Measurements from ENCODE around the gene VASP. TPM values are rescaled to one million over a fixed set of nuclear protein-coding genes. Genes with fewer than 3 reads are reported as not detected.
A peak's percentile ranks its signal among the peaks of the same experiment; 100 is the strongest.

VASP gene
- total and polyA plus RNA-seq, 2 donors (not counting 1 experiment from before 2014, with no cell fraction given) = 79.5 to 108 TPM

DNA sequence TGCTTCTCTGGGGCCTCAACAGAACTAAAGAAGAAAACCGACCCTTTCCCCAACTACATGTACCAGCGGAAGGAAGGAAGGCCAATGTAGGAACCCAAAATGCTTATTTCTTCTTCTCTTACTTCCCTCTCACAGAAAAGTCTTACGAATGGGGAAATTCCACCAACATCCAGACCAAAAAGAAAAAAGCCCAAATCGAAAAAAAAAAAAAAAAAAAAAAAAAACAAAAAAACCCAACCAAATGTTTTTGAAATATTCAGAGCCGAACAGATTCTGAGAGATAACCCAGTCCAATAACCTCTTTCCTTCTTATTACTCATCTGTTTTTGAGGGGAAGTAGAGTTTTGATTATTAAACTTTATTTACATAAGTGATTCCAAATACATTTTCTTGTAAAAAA, 5.2 kb upstream of the VASP start:
- peaks cover 0 to 6% (median 2%) of the 10 kb centered on the region in 4 experiments for H3K27me3 ChIP-seq (replicated peaks in 1 of 4; ENCODE audit: control extremely low read depth in 1 of 4, control insufficient read depth in 3 of 4, insufficient read depth in 4 of 4, low read length in 3 of 4)
- peaks cover 53% of the 10 kb centered on the region for H3K4me1 Mint-ChIP-seq
- 63% methylated on average over 2 of the region's 5 CpGs for WGBS (ENCODE audit: insufficient coverage)
- no peak overlapping the region for H3K4me3 Mint-ChIP-seq
- H3K9me3 ChIP-seq (ENCODE audit: control extremely low read depth in 1 of 3, control insufficient read depth in 2 of 3, insufficient read depth in 1 of 3, low read length in 2 of 3) = peaks cover 0 to 9% (median 0%) of the 10 kb centered on the region in 3 donors
- H3K79me2 ChIP-seq (ENCODE audit: control insufficient read depth, insufficient read depth, low read length) = peaks cover 19% of the 10 kb centered on the region
- DNase-seq (peak; percentile 46), ATAC-seq (ENCODE audit: low read depth) (no peak)
- intact Hi-C loops (cut with micrococcal nuclease) = no loop called here
- TF ChIP-seq, protein P1, sequence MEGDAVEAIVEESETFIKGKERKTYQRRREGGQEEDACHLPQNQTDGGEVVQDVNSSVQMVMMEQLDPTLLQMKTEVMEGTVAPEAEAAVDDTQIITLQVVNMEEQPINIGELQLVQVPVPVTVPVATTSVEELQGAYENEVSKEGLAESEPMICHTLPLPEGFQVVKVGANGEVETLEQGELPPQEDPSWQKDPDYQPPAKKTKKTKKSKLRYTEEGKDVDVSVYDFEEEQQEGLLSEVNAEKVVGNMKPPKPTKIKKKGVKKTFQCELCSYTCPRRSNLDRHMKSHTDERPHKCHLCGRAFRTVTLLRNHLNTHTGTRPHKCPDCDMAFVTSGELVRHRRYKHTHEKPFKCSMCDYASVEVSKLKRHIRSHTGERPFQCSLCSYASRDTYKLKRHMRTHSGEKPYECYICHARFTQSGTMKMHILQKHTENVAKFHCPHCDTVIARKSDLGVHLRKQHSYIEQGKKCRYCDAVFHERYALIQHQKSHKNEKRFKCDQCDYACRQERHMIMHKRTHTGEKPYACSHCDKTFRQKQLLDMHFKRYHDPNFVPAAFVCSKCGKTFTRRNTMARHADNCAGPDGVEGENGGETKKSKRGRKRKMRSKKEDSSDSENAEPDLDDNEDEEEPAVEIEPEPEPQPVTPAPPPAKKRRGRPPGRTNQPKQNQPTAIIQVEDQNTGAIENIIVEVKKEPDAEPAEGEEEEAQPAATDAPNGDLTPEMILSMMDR (IDR thresholded peaks at IDR 0.05) = no peak
- TF ChIP-seq EZH2 (IDR thresholded peaks at IDR 0.05; ENCODE audit: borderline replicate concordance, insufficient read depth, low read depth, low read length, poor library complexity, severe bottlenecking) = no peak
- H2AFZ ChIP-seq (ENCODE audit: insufficient read depth, low read depth, low read length, poor library complexity, severe bottlenecking) = no peak overlapping the region
- H3K9ac ChIP-seq (ENCODE audit: low read length) = no peak overlapping the region
- H3K27me3 Mint-ChIP-seq = no peaks in the 10 kb centered on the region
- ChIA-PET POLR2A (no interaction called here), CTCF (interaction anchor here (0.9 to 2.5 kb wide), 2 partner anchors 23 to 56 kb away, joined by 3 to 7 read pairs; no protein-coding TSS in a partner anchor)
- no peak overlapping the region for H3K4me3 ChIP-seq (ENCODE audit: control extremely low read depth in 1 of 5, extremely low read depth in 1 of 5, insufficient read depth in 1 of 5, low read depth in 2 of 5, low read length in 4 of 5)
- no peaks in the 10 kb centered on the region for H4K20me1 ChIP-seq (ENCODE audit: control insufficient read depth, insufficient read depth, low read length, poor library complexity, severe bottlenecking)
- H3K27ac ChIP-seq (ENCODE audit: low read length in 2 of 2) = peak overlapping the region in 1 of 2 donors; percentile 22
- peaks cover 29 to 48% of the 10 kb centered on the region in 2 donors for H3K4me1 ChIP-seq (ENCODE audit: control insufficient read depth in 2 of 2, insufficient read depth in 2 of 2, low read length in 2 of 2)
- H3K27ac Mint-ChIP-seq = peak overlapping the region; percentile 80
- no peaks in the 10 kb centered on the region for H3K9me3 Mint-ChIP-seq (ENCODE audit: insufficient read depth)
- peaks cover 1 to 5% of the 10 kb centered on the region in 2 experiments for H3K36me3 ChIP-seq (replicated peaks in 1 of 2; ENCODE audit: control extremely low read depth in 1 of 2, control insufficient read depth in 1 of 2, extremely low read depth in 1 of 2, insufficient read depth in 2 of 2, low read length in 1 of 2)
- H3K4me2 ChIP-seq (replicated peaks; ENCODE audit: low read depth, low read length, poor library complexity, severe bottlenecking) = no peak overlapping the region

DNA sequence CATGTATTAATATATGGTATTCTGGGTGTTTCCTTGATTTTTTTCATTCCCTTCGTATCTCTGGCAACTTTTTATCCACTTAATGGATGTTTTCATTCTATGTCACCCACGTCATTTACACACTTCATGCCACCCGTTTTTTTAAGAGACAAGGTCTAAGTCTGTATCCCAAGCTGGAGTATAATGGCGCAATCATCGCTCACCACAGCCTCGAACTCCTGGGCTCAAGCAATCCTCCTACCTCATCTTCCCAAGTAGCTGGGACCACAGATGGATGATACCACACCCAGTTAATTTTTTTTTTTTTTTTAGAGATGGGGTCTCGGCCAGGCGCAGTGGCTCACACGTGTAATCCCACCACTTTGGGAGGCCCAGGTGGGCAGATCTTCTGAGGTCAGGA, 3.4 kb upstream of the VASP start:
- CTCF ChIA-PET = interaction anchor here (0.6 to 2.8 kb wide), 5 partner anchors 9 to 137 kb away, joined by 3 to 16 read pairs (median 7); no protein-coding TSS in a partner anchor
- H3K4me2 ChIP-seq (replicated peaks; ENCODE audit: low read depth, low read length, poor library complexity, severe bottlenecking) = no peak overlapping the region
- no peak for ATAC-seq (ENCODE audit: low read depth)
- H3K27me3 ChIP-seq (replicated peaks in 1 of 4; ENCODE audit: control extremely low read depth in 1 of 4, control insufficient read depth in 3 of 4, insufficient read depth in 4 of 4, low read length in 3 of 4) = peaks cover 0 to 6% (median 2%) of the 10 kb centered on the region in 4 experiments
- intact Hi-C loops (cut with micrococcal nuclease) = no loop called here
- H3K4me3 ChIP-seq (ENCODE audit: control extremely low read depth in 1 of 5, extremely low read depth in 1 of 5, insufficient read depth in 1 of 5, low read depth in 2 of 5, low read length in 4 of 5) = no peak overlapping the region
- H2AFZ ChIP-seq (ENCODE audit: insufficient read depth, low read depth, low read length, poor library complexity, severe bottlenecking) = no peak overlapping the region
- Mint-ChIP-seq H3K27me3 (no peaks in the 10 kb centered on the region), H3K4me1 (peaks cover 45% of the 10 kb centered on the region), H3K9me3 (ENCODE audit: insufficient read depth) (no peaks in the 10 kb centered on the region), H3K4me3 (peak overlapping the region; percentile 27), H3K27ac (peak overlapping the region; percentile 7)
- H3K4me1 ChIP-seq (ENCODE audit: control insufficient read depth in 2 of 2, insufficient read depth in 2 of 2, low read length in 2 of 2) = peaks cover 15 to 30% of the 10 kb centered on the region in 2 donors
- H3K9me3 ChIP-seq (ENCODE audit: control extremely low read depth in 1 of 3, control insufficient read depth in 2 of 3, insufficient read depth in 1 of 3, low read length in 2 of 3) = peaks cover 0 to 11% (median 0%) of the 10 kb centered on the region in 3 donors
- POLR2A ChIA-PET = interaction anchor here (0.7 kb wide), 1 partner anchor 90 kb away, joined by 5 read pairs; no protein-coding TSS in a partner anchor
- no peak for DNase-seq
- 97% methylated on average over 4 of the region's 9 CpGs for WGBS (ENCODE audit: insufficient coverage)
- peaks cover 1 to 5% of the 10 kb centered on the region in 2 experiments for H3K36me3 ChIP-seq (replicated peaks in 1 of 2; ENCODE audit: control extremely low read depth in 1 of 2, control insufficient read depth in 1 of 2, extremely low read depth in 1 of 2, insufficient read depth in 2 of 2, low read length in 1 of 2)
- H3K9ac ChIP-seq (ENCODE audit: low read length) = no peak overlapping the region
- H4K20me1 ChIP-seq (ENCODE audit: control insufficient read depth, insufficient read depth, low read length, poor library complexity, severe bottlenecking) = peaks cover 15% of the 10 kb centered on the region
- TF ChIP-seq, protein P1 (IDR thresholded peaks at IDR 0.05) = no peak
- no peak for TF ChIP-seq EZH2 (IDR thresholded peaks at IDR 0.05; ENCODE audit: borderline replicate concordance, insufficient read depth, low read depth, low read length, poor library complexity, severe bottlenecking)
- H3K79me2 ChIP-seq (ENCODE audit: control insufficient read depth, insufficient read depth, low read length) = peaks cover 35% of the 10 kb centered on the region
- no peak overlapping the region for H3K27ac ChIP-seq (ENCODE audit: low read length in 2 of 2)
